ENCODE results near the gene HDHD3. TPM values are rescaled to one million over a fixed set of nuclear protein-coding genes. Genes with fewer than 3 reads are reported as not detected.

The HDHD3 gene
- total RNA-seq, 2 experiments from 2014 or later, result 17.2 to 17.7 TPM

- intact Hi-C loops (cut with micrococcal nuclease), result loop anchor here (5.0 to 10.0 kb wide), 2 partner anchors 121 to 171 kb away; partner anchors contain the start of genes FKBP15 and SLC31A1
- CTCF ChIA-PET, result no interaction called here
- H3K9me3 Mint-ChIP-seq, result no peaks in the 10 kb centered on the region
- POLR2A ChIA-PET, result no interaction called here
- no peak overlapping the region for H3K4me3 Mint-ChIP-seq
- H3K36me3 Mint-ChIP-seq, result no peaks in the 10 kb centered on the region
- H3K27me3 Mint-ChIP-seq, result no peaks in the 10 kb centered on the region
- H3K27ac Mint-ChIP-seq, result no peak overlapping the region
- peak; percentile 25 for DNase-seq
- peaks cover 50% of the 10 kb centered on the region for H3K4me1 Mint-ChIP-seq (ENCODE audit: low read depth)
These were observed 33.0 kb downstream of the HDHD3 start for GRCh38 chr9:113343732-113344231.

GRCh38 chr9:113341712-113342410 lies 34.9 kb downstream of the HDHD3 start:
- DNase-seq, result no peak
- Mint-ChIP-seq H3K9me3 (no peaks in the 10 kb centered on the region), H3K27me3 (no peaks in the 10 kb centered on the region), H3K4me3 (no peak overlapping the region), H3K4me1 (ENCODE audit: low read depth) (peaks cover 39% of the 10 kb centered on the region), H3K36me3 (no peaks in the 10 kb centered on the region), H3K27ac (no peak overlapping the region)
- POLR2A ChIA-PET, result interaction anchor here (3.6 kb wide), 1 partner anchor 8 kb away, joined by 19 read pairs; the partner anchor contains the start of gene BSPRY
- intact Hi-C loops (cut with micrococcal nuclease), result loop anchor here (2.0 to 10.0 kb wide), 5 partner anchors 35 to 173 kb away; partner anchors contain the start of genes C9orf43, CDC26, FKBP15 and HDHD3
- CTCF ChIA-PET, result interaction anchor here (1.2 kb wide), 1 partner anchor 68 kb away, joined by 3 read pairs; no protein-coding TSS in a partner anchor

GRCh38 chr9:113340011-113340699 lies 36.6 kb downstream of the HDHD3 start, which contains the start of gene WDR31:
Gene WDR31 (minus strand): TSS chr9:113340275. CDS start chr9:113332022, 8,253 bp downstream.
- POLR2A ChIA-PET, result interaction anchor here (0.7 to 3.6 kb wide), 8 partner anchors 10 to 177 kb away, joined by 3 to 19 read pairs (median 5); partner anchors contain the start of genes ALAD, BSPRY, C9orf43 and FKBP15

GRCh38 chr9:113337714-113338113 lies 39.1 kb downstream of the HDHD3 start:
- Mint-ChIP-seq H3K36me3 (no peaks in the 10 kb centered on the region), H3K27ac (no peak overlapping the region), H3K4me1 (ENCODE audit: low read depth) (peaks cover 25% of the 10 kb centered on the region), H3K9me3 (no peaks in the 10 kb centered on the region), H3K27me3 (no peaks in the 10 kb centered on the region), H3K4me3 (no peak overlapping the region)
- CTCF ChIA-PET, result interaction anchor here (1.3 to 2.0 kb wide), 2 partner anchors 26 to 63 kb away, joined by 4 to 6 read pairs; partner anchors contain the start of gene CDC26
- intact Hi-C loops (cut with micrococcal nuclease), result no loop called here
- DNase-seq, result no peak
- POLR2A ChIA-PET, result no interaction called here

More at GRCh38 chr9:113340011-113340699, 36.6 kb downstream of the HDHD3 start, which contains the start of gene WDR31:
- peak within 1 kb of the TSS; percentile 72 for H3K4me3 Mint-ChIP-seq
- intact Hi-C loops (cut with micrococcal nuclease), result loop anchor here (1.0 to 10.0 kb wide), 6 partner anchors 8 to 175 kb away; partner anchors contain the start of genes C9orf43, CDC26, FKBP15 and HDHD3
- H3K36me3 Mint-ChIP-seq, result no peaks in the 10 kb centered on the region
- no peaks in the 10 kb centered on the region for H3K27me3 Mint-ChIP-seq
- H3K9me3 Mint-ChIP-seq, result no peaks in the 10 kb centered on the region
- DNase-seq, result peak; percentile 88
- no peak within 1 kb of the TSS for H3K27ac Mint-ChIP-seq
- peaks cover 27% of the 10 kb centered on the region for H3K4me1 Mint-ChIP-seq (ENCODE audit: low read depth)
- CTCF ChIA-PET, result interaction anchor here (0.6 to 2.1 kb wide), 9 partner anchors 8 to 1805 kb away, joined by 3 to 11 read pairs (median 3); partner anchors contain the start of genes ALAD, BSPRY, CDC26 and PRPF4

- Mint-ChIP-seq H3K4me1 (ENCODE audit: low read depth) (no peaks in the 10 kb centered on the region), H3K36me3 (no peaks in the 10 kb centered on the region), H3K4me3 (no peak overlapping the region), H3K27ac (no peak overlapping the region), H3K9me3 (no peaks in the 10 kb centered on the region), H3K27me3 (no peaks in the 10 kb centered on the region)
- CTCF ChIA-PET, result no interaction called here
- no peak for DNase-seq
- POLR2A ChIA-PET, result no interaction called here
- intact Hi-C loops (cut with micrococcal nuclease), result no loop called here
These were observed 45.0 kb downstream of the HDHD3 start for GRCh38 chr9:113331780-113332179.

GRCh38 chr9:113328045-113328782 lies 48.6 kb downstream of the HDHD3 start:
- CTCF ChIA-PET, result interaction anchor here (0.9 to 1.1 kb wide), 3 partner anchors 53 to 79 kb away, joined by 3 to 4 read pairs (median 3); partner anchors contain the start of genes ALAD, CDC26 and PRPF4
- Mint-ChIP-seq H3K4me1 (ENCODE audit: low read depth) (no peaks in the 10 kb centered on the region), H3K4me3 (no peak overlapping the region), H3K27ac (no peak overlapping the region), H3K9me3 (no peaks in the 10 kb centered on the region), H3K36me3 (no peaks in the 10 kb centered on the region), H3K27me3 (no peaks in the 10 kb centered on the region)
- no peak for DNase-seq
- intact Hi-C loops (cut with micrococcal nuclease), result no loop called here
- POLR2A ChIA-PET, result no interaction called here

- H3K27ac Mint-ChIP-seq, result no peak overlapping the region
- H3K27me3 Mint-ChIP-seq, result no peaks in the 10 kb centered on the region
- no peaks in the 10 kb centered on the region for H3K9me3 Mint-ChIP-seq
- ChIA-PET POLR2A (no interaction called here), CTCF (interaction anchor here (0.7 kb wide), 1 partner anchor 1037 kb away, joined by 3 read pairs; no protein-coding TSS in a partner anchor)
- H3K4me1 Mint-ChIP-seq (ENCODE audit: low read depth), result no peaks in the 10 kb centered on the region
- H3K36me3 Mint-ChIP-seq, result no peaks in the 10 kb centered on the region
- intact Hi-C loops (cut with micrococcal nuclease), result no loop called here
- no peak for DNase-seq
- no peak overlapping the region for H3K4me3 Mint-ChIP-seq
These were observed 50.6 kb downstream of the HDHD3 start for GRCh38 chr9:113326230-113326629.

Other genes with a start within 250 kb of the HDHD3 start
- 1 to 10 TPM; 5.1 to 6.7 TPM for gene SLC31A2, start 226.0 kb downstream of the HDHD3 start, total RNA-seq
- 10 to 100 TPM; 25.8 to 27.7 TPM for gene FKBP15, start 155.7 kb downstream of the HDHD3 start, total RNA-seq
- 10 to 100 TPM; 12.1 to 12.5 TPM for gene SLC31A1, start 155.4 kb downstream of the HDHD3 start, total RNA-seq
- 10 to 100 TPM; 49.8 to 50.9 TPM for gene CDC26, start 101.4 kb downstream of the HDHD3 start, total RNA-seq
- gene PRPF4, start 101.3 kb downstream of the HDHD3 start, total RNA-seq, result 10 to 100 TPM; 47.6 to 48.7 TPM
- gene RNF183, start 73.6 kb downstream of the HDHD3 start, total RNA-seq, result under 1 TPM; 0.36 to 0.39 TPM
- gene WDR31, start 36.7 kb downstream of the HDHD3 start, total RNA-seq, result 1 to 10 TPM; 1.6 to 2.4 TPM
- 1 to 10 TPM; 7.6 to 8.5 TPM for gene BSPRY, start 27.4 kb downstream of the HDHD3 start, total RNA-seq
- gene ALAD, start 24.3 kb upstream of the HDHD3 start, total RNA-seq, result 10 to 100 TPM; 21.4 to 22.9 TPM
- 10 to 100 TPM; 44.3 to 45.0 TPM for gene POLE3, start 33.7 kb upstream of the HDHD3 start, total RNA-seq
- under 1 TPM; 0.65 to 0.81 TPM for gene C9orf43, start 33.8 kb upstream of the HDHD3 start, total RNA-seq
- 10 to 100 TPM; 54.4 to 57.7 TPM for gene RGS3, start 86.7 kb upstream of the HDHD3 start, total RNA-seq